OCI-LY1 (cell line): ENCODE measurements around the gene NEGR1.

ENCODE experiments used
- H2AFZ ChIP-seq: fragments of 200-600 bp; sonication (generic), shearing (Covaris generic); 2 replicates; pipeline ENCODE4 v1.6.0; 2014; ENCODE audit warnings: antibody characterized with exemption, mild to moderate bottlenecking, low read length
- H3F3A ChIP-seq: fragments of 200-600 bp; sonication (generic), shearing (Covaris generic); 2 replicates; pipeline ENCODE4 v1.6.0; 2014; ENCODE audit warnings: mild to moderate bottlenecking, antibody characterized with exemption, low read length, moderate library complexity; ENCODE audit not compliant: insufficient read depth
- H3K27ac ChIP-seq: fragments of 200-600 bp; sonication (generic); 2 replicates; pipeline ENCODE4 v1.5.1; 2014; ENCODE audit warnings: low read length, mixed run types, mild to moderate bottlenecking, low read depth; ENCODE audit not compliant: poor library complexity, severe bottlenecking
- H3K27me3 ChIP-seq: fragments of 200-600 bp; sonication (generic); 2 replicates; pipeline ENCODE4 v1.6.0; 2014; ENCODE audit warnings: antibody characterized with exemption, mild to moderate bottlenecking, low read length, moderate library complexity; ENCODE audit not compliant: insufficient read depth
- H3K36me3 ChIP-seq: fragments of 200-600 bp; sonication (generic); 2 replicates; pipeline ENCODE4 v1.6.1; 2014; ENCODE audit warnings: mild to moderate bottlenecking, antibody characterized with exemption, low read length, moderate library complexity, mixed read lengths; ENCODE audit not compliant: insufficient read depth
- H3K4me1 ChIP-seq: fragments of 200-600 bp; sonication (generic); 2 replicates; pipeline ENCODE4 v1.5.1; 2014; ENCODE audit warnings: mild to moderate bottlenecking, low read length, moderate library complexity; ENCODE audit not compliant: insufficient read depth, severe bottlenecking
- H3K4me2 ChIP-seq: fragments of 200-600 bp; sonication (generic), shearing (Covaris generic); 2 replicates; pipeline ENCODE4 v1.6.1; 2014; ENCODE audit warnings: low read length
- H3K4me3 ChIP-seq: fragments of 200-600 bp; sonication (generic); 2 replicates; pipeline ENCODE4 v1.5.1; 2014; ENCODE audit warnings: low read length, low read depth, mild to moderate bottlenecking, mixed read lengths; ENCODE audit not compliant: poor library complexity, severe bottlenecking
- H3K79me2 ChIP-seq: fragments of 200-600 bp; shearing (Covaris generic); 2 replicates; pipeline ENCODE4 v1.6.1; 2016; ENCODE audit warnings: mixed run types, low read length, mixed read lengths; ENCODE audit not compliant: insufficient read depth
- H3K9ac ChIP-seq: fragments of 200-600 bp; sonication (generic), shearing (Covaris generic); 2 replicates; pipeline ENCODE4 v1.6.1; 2014; ENCODE audit warnings: mild to moderate bottlenecking, low read length, mixed read lengths
- H3K9me2 ChIP-seq: fragments of 200-600 bp; sonication (generic), shearing (Covaris generic); 2 replicates; pipeline ENCODE4 v1.6.1; 2014; ENCODE audit warnings: low read depth, mild to moderate bottlenecking, low read length, mixed read lengths
- H3K9me3 ChIP-seq: fragments of 200-600 bp; shearing (Covaris generic); 2 replicates; pipeline ENCODE4 v1.6.1; 2014; ENCODE audit warnings: low read length, mixed read lengths
- H4K20me1 ChIP-seq: fragments of 200-600 bp; sonication (generic), shearing (Covaris generic); 2 replicates; pipeline ENCODE4 v1.6.0; 2016; ENCODE audit warnings: mild to moderate bottlenecking, low read length; ENCODE audit not compliant: insufficient read depth
- EZH2 ChIP-seq: fragments of 200-600 bp; sonication (generic), shearing (Covaris generic); IDR thresholded peaks from 2 replicates; pipeline ENCODE4 v1.8.0; 2017; ENCODE audit warnings: borderline replicate concordance, mixed run types, mild to moderate bottlenecking, antibody characterized with exemption, low read length, moderate library complexity, mixed read lengths
- TF ChIP-seq, protein P1 (sequence below): fragments of 200-600 bp; sonication (generic), shearing (Covaris generic); IDR thresholded peaks from 2 replicates; pipeline ENCODE4 v1.5.1; 2017; ENCODE audit warnings: mild to moderate bottlenecking, antibody characterized with exemption, low read length, moderate library complexity, mixed read lengths

Gene NEGR1

DNA sequence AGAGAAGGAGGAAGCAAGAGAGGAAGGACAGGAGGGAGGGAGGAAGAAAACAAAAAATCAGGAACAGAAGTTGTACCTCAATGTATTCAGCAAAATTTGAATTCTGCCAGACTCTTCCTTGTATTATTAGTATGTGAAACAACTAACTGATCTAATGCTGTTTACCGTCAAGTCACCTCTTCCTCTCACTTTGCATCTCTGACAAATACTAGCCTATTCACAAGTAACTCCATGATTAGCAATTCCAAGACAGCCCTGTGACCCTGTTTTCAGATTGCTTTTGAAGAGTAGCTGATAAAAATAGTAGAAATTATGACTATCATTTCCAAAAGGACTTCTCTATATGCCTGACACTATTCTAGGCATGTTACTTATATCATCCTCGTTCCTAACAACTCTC lies 445.4 kb downstream of the NEGR1 start:
- Histone ChIP-seq H3K27ac (no peak overlapping the region), H3K9me3 (no peaks in the 10 kb centered on the region), H3K9me2 (no peaks in the 10 kb centered on the region), H3K9ac (no peak overlapping the region), H3K27me3 (no peaks in the 10 kb centered on the region), H3K4me2 (no peak overlapping the region), H3K4me3 (no peak overlapping the region), H2AFZ (no peak overlapping the region), H3K36me3 (no peaks in the 10 kb centered on the region), H4K20me1 (no peaks in the 10 kb centered on the region), H3K79me2 (no peaks in the 10 kb centered on the region), H3F3A (no peaks in the 10 kb centered on the region), H3K4me1 (peaks cover 13% of the 10 kb centered on the region)
- TF ChIP-seq, protein P1, sequence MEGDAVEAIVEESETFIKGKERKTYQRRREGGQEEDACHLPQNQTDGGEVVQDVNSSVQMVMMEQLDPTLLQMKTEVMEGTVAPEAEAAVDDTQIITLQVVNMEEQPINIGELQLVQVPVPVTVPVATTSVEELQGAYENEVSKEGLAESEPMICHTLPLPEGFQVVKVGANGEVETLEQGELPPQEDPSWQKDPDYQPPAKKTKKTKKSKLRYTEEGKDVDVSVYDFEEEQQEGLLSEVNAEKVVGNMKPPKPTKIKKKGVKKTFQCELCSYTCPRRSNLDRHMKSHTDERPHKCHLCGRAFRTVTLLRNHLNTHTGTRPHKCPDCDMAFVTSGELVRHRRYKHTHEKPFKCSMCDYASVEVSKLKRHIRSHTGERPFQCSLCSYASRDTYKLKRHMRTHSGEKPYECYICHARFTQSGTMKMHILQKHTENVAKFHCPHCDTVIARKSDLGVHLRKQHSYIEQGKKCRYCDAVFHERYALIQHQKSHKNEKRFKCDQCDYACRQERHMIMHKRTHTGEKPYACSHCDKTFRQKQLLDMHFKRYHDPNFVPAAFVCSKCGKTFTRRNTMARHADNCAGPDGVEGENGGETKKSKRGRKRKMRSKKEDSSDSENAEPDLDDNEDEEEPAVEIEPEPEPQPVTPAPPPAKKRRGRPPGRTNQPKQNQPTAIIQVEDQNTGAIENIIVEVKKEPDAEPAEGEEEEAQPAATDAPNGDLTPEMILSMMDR: no peak
- no peak for TF ChIP-seq EZH2

DNA sequence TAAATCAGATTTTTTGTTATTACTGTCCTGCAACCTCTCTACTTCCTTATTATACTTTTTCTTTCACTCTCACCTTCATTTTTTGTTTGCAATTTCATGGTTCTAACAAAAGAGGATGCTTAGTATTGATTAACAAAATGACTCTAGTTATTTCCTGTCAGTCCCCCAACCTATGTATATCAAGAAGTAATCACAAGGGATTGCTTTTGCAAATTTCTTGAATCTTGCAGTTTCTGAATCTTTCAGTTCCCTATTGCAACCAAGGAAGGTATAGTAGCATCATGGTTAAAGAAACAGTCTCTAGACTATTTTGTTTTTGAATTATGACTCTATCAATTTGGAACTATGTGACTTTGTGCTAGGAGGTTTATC lies 446.9 kb downstream of the NEGR1 start:
- H4K20me1 ChIP-seq: no peaks in the 10 kb centered on the region
- no peaks in the 10 kb centered on the region for H3K36me3 ChIP-seq
- H3K9ac ChIP-seq: no peak overlapping the region
- H3K4me3 ChIP-seq: no peak overlapping the region
- H3F3A ChIP-seq: no peaks in the 10 kb centered on the region
- H3K27me3 ChIP-seq: no peaks in the 10 kb centered on the region
- H3K79me2 ChIP-seq: no peaks in the 10 kb centered on the region
- no peak for TF ChIP-seq EZH2
- TF ChIP-seq, protein P1: no peak
- H3K4me1 ChIP-seq: peaks cover 13% of the 10 kb centered on the region
- H3K9me2 ChIP-seq: no peaks in the 10 kb centered on the region
- no peak overlapping the region for H3K4me2 ChIP-seq
- H2AFZ ChIP-seq: no peak overlapping the region
- no peaks in the 10 kb centered on the region for H3K9me3 ChIP-seq
- no peak overlapping the region for H3K27ac ChIP-seq

DNA sequence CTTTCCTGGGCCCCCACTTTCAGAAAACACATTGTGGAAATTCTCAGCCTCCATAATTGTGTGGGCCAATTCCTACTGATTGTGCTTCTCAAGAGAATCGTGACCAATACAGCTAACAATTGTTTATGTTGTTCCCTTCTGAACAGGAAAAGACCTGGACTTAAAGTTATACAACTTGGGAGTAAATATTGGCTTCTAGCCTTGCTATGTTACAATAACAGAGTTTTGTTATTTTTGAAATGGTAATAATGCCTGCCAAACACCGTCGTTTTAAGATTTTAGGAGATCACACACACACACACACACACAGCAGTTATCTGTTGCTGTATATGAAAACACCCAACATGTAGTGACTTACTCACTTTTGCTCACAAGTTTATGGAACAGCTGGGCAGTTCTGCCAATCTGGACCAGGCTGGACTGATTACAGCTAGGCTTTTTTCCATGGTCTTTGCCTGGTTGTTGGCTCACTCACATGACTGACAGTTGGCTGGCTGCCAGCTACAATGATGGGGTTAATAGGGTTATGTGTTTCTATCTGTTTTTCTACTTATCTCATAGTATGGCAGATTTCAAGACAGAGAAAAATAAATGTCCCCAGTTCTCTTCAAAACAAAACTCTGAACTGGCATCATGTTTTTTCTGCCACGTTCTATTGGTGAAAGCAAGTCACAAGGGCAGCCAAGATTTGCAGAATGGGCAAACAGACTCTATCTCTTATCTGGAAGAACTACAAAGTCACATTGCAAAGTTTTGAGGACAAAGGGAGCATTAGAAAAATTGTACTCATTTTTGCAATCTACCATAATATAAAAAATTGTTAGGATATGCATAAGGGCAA lies 447.5 kb downstream of the NEGR1 start:
- Histone ChIP-seq H3K4me1 (peaks cover 13% of the 10 kb centered on the region), H3K9me3 (no peaks in the 10 kb centered on the region), H4K20me1 (no peaks in the 10 kb centered on the region), H3K79me2 (no peaks in the 10 kb centered on the region), H2AFZ (no peak overlapping the region), H3K27me3 (no peaks in the 10 kb centered on the region), H3K27ac (no peak overlapping the region), H3F3A (no peaks in the 10 kb centered on the region), H3K36me3 (no peaks in the 10 kb centered on the region), H3K4me3 (no peak overlapping the region), H3K9me2 (no peaks in the 10 kb centered on the region), H3K4me2 (no peak overlapping the region), H3K9ac (no peak overlapping the region)
- TF ChIP-seq, protein P1: no peak
- no peak for TF ChIP-seq EZH2
